ENCODE measurements around the gene RPAP3. TPM values are rescaled to one million over a fixed set of nuclear protein-coding genes. Genes with fewer than 3 reads are reported as not detected.

Gene RPAP3
- total RNA-seq, 2 experiments from 2014 or later = 41.6 to 41.7 TPM

- Mint-ChIP-seq H3K27me3 (ENCODE audit: low read depth) (peaks cover 16% of the 10 kb centered on the region), H3K4me3 (no peak overlapping the region), H3K4me1 (ENCODE audit: low read depth) (peaks cover 26% of the 10 kb centered on the region), H3K36me3 (ENCODE audit: low read depth) (no peaks in the 10 kb centered on the region), H3K9me3 (ENCODE audit: insufficient read depth) (no peaks in the 10 kb centered on the region), H3K27ac (peak overlapping the region; percentile 18)
- POLR2A ChIA-PET = interaction anchor here (0.7 to 2.6 kb wide), 5 partner anchors 15 to 97 kb away, joined by 3 to 9 read pairs (median 4); no protein-coding TSS in a partner anchor
- DNase-seq (peak; percentile 60), ATAC-seq (peak; percentile 51)
- CTCF ChIA-PET = interaction anchor here (0.7 to 17.0 kb wide), 27 partner anchors 10 to 423 kb away, joined by 3 to 646 read pairs (median 6); partner anchors contain the start of genes ENDOU, RAPGEF3, RPAP3 and SLC48A1
Measured at GRCh38 chr12:47741340-47741703, 35.5 kb upstream of the RPAP3 start.

- peaks cover 26% of the 10 kb centered on the region for H3K4me1 Mint-ChIP-seq (ENCODE audit: low read depth)
Measured at GRCh38 chr12:47740606-47741339, 34.9 kb upstream of the RPAP3 start.

GRCh38 chr12:47739979-47740378 is 34.1 kb upstream of the RPAP3 start:
- DNase-seq (no peak), ATAC-seq (no peak)
- H3K4me3 Mint-ChIP-seq = no peak overlapping the region
- peaks cover 15% of the 10 kb centered on the region for H3K27me3 Mint-ChIP-seq (ENCODE audit: low read depth)
- H3K4me1 Mint-ChIP-seq (ENCODE audit: low read depth) = peaks cover 26% of the 10 kb centered on the region
- ChIA-PET POLR2A (no interaction called here), CTCF (interaction anchor here (1.6 to 17.0 kb wide), 6 partner anchors 16 to 97 kb away, joined by 6 to 646 read pairs (median 284); partner anchors contain the start of genes ENDOU, RAPGEF3, RPAP3 and SLC48A1)
- H3K36me3 Mint-ChIP-seq (ENCODE audit: low read depth) = no peaks in the 10 kb centered on the region
- no peaks in the 10 kb centered on the region for H3K9me3 Mint-ChIP-seq (ENCODE audit: insufficient read depth)
- H3K27ac Mint-ChIP-seq = peak overlapping the region; percentile 43

More at GRCh38 chr12:47740606-47741339, 34.9 kb upstream of the RPAP3 start:
- Mint-ChIP-seq H3K4me3 (no peak overlapping the region), H3K36me3 (ENCODE audit: low read depth) (no peaks in the 10 kb centered on the region), H3K27ac (peak overlapping the region; percentile 34), H3K27me3 (ENCODE audit: low read depth) (peaks cover 16% of the 10 kb centered on the region), H3K9me3 (ENCODE audit: insufficient read depth) (no peaks in the 10 kb centered on the region)
- ChIA-PET POLR2A (interaction anchor here (0.7 to 2.6 kb wide), 5 partner anchors 15 to 98 kb away, joined by 3 to 9 read pairs (median 4); no protein-coding TSS in a partner anchor), CTCF (interaction anchor here (1.0 to 17.0 kb wide), 14 partner anchors 9 to 250 kb away, joined by 4 to 646 read pairs (median 46); partner anchors contain the start of genes ENDOU, RAPGEF3, RPAP3 and SLC48A1)
- peak; percentile 6 for ATAC-seq
- DNase-seq = no peak

- ChIA-PET CTCF (interaction anchor here (7.3 to 17.0 kb wide), 4 partner anchors 19 to 97 kb away, joined by 271 to 646 read pairs (median 328); partner anchors contain the start of genes RAPGEF3, RPAP3 and SLC48A1), POLR2A (interaction anchor here (0.6 kb wide), 1 partner anchor 15 kb away, joined by 4 read pairs; no protein-coding TSS in a partner anchor)
- no peaks in the 10 kb centered on the region for H3K9me3 Mint-ChIP-seq (ENCODE audit: insufficient read depth)
- peaks cover 11% of the 10 kb centered on the region for H3K27me3 Mint-ChIP-seq (ENCODE audit: low read depth)
- H3K4me3 Mint-ChIP-seq = no peak overlapping the region
- no peak for ATAC-seq
- no peak for DNase-seq
- H3K4me1 Mint-ChIP-seq (ENCODE audit: low read depth) = peaks cover 26% of the 10 kb centered on the region
- no peak overlapping the region for H3K27ac Mint-ChIP-seq
- no peaks in the 10 kb centered on the region for H3K36me3 Mint-ChIP-seq (ENCODE audit: low read depth)
Measured at GRCh38 chr12:47739297-47739696, 33.5 kb upstream of the RPAP3 start.

- H3K36me3 Mint-ChIP-seq (ENCODE audit: low read depth) = no peaks in the 10 kb centered on the region
- ChIA-PET CTCF (interaction anchor here (7.3 to 17.0 kb wide), 3 partner anchors 26 to 99 kb away, joined by 297 to 646 read pairs (median 360); partner anchors contain the start of genes RPAP3 and SLC48A1), POLR2A (no interaction called here)
- H3K27ac Mint-ChIP-seq = no peak overlapping the region
- H3K27me3 Mint-ChIP-seq (ENCODE audit: low read depth) = peaks cover 1% of the 10 kb centered on the region
- H3K9me3 Mint-ChIP-seq (ENCODE audit: insufficient read depth) = no peaks in the 10 kb centered on the region
- DNase-seq = no peak
- H3K4me1 Mint-ChIP-seq (ENCODE audit: low read depth) = peaks cover 26% of the 10 kb centered on the region
- no peak overlapping the region for H3K4me3 Mint-ChIP-seq
- ATAC-seq = no peak
Measured at GRCh38 chr12:47737936-47738594, 32.2 kb upstream of the RPAP3 start.

- no peak overlapping the region for H3K27ac Mint-ChIP-seq
- POLR2A ChIA-PET = interaction anchor here (0.7 kb wide), 1 partner anchor 68 kb away, joined by 3 read pairs; no protein-coding TSS in a partner anchor
- DNase-seq = no peak
- no peak overlapping the region for H3K4me3 Mint-ChIP-seq
- H3K36me3 Mint-ChIP-seq (ENCODE audit: low read depth) = no peaks in the 10 kb centered on the region
- no peaks in the 10 kb centered on the region for H3K9me3 Mint-ChIP-seq (ENCODE audit: insufficient read depth)
- H3K27me3 Mint-ChIP-seq (ENCODE audit: low read depth) = no peaks in the 10 kb centered on the region
- CTCF ChIA-PET = interaction anchor here (1.1 to 17.0 kb wide), 5 partner anchors 12 to 36 kb away, joined by 3 to 646 read pairs (median 10); partner anchors contain the start of genes ENDOU, RPAP3 and SLC48A1
- ATAC-seq = no peak
- H3K4me1 Mint-ChIP-seq (ENCODE audit: low read depth) = peaks cover 19% of the 10 kb centered on the region
Measured at GRCh38 chr12:47736877-47737676, 31.2 kb upstream of the RPAP3 start.

GRCh38 chr12:47736216-47736615 is 30.4 kb upstream of the RPAP3 start:
- Mint-ChIP-seq H3K27ac (no peak overlapping the region), H3K4me1 (ENCODE audit: low read depth) (peaks cover 13% of the 10 kb centered on the region), H3K36me3 (ENCODE audit: low read depth) (no peaks in the 10 kb centered on the region), H3K9me3 (ENCODE audit: insufficient read depth) (no peaks in the 10 kb centered on the region), H3K27me3 (ENCODE audit: low read depth) (no peaks in the 10 kb centered on the region), H3K4me3 (no peak overlapping the region)
- CTCF ChIA-PET = interaction anchor here (0.8 to 17.0 kb wide), 6 partner anchors 11 to 102 kb away, joined by 3 to 297 read pairs (median 4); partner anchors contain the start of genes ENDOU and RPAP3
- DNase-seq (no peak), ATAC-seq (no peak)
- POLR2A ChIA-PET = interaction anchor here (0.7 kb wide), 1 partner anchor 69 kb away, joined by 3 read pairs; no protein-coding TSS in a partner anchor

- H3K27me3 Mint-ChIP-seq (ENCODE audit: low read depth) = no peaks in the 10 kb centered on the region
- H3K36me3 Mint-ChIP-seq (ENCODE audit: low read depth) = no peaks in the 10 kb centered on the region
- H3K4me1 Mint-ChIP-seq (ENCODE audit: low read depth) = peaks cover 9% of the 10 kb centered on the region
- ATAC-seq (no peak), DNase-seq (no peak)
- ChIA-PET CTCF (interaction anchor here (0.8 to 17.0 kb wide), 7 partner anchors 8 to 103 kb away, joined by 3 to 297 read pairs (median 3); partner anchors contain the start of genes ENDOU and RPAP3), POLR2A (no interaction called here)
- H3K4me3 Mint-ChIP-seq = no peak overlapping the region
- H3K9me3 Mint-ChIP-seq (ENCODE audit: insufficient read depth) = no peaks in the 10 kb centered on the region
- H3K27ac Mint-ChIP-seq = no peak overlapping the region
Measured at GRCh38 chr12:47735649-47736048, 29.8 kb upstream of the RPAP3 start.

GRCh38 chr12:47734725-47735480 is 29.1 kb upstream of the RPAP3 start:
- Mint-ChIP-seq H3K27me3 (ENCODE audit: low read depth) (no peaks in the 10 kb centered on the region), H3K9me3 (ENCODE audit: insufficient read depth) (no peaks in the 10 kb centered on the region), H3K4me1 (ENCODE audit: low read depth) (peaks cover 6% of the 10 kb centered on the region), H3K36me3 (ENCODE audit: low read depth) (no peaks in the 10 kb centered on the region), H3K27ac (no peak overlapping the region), H3K4me3 (no peak overlapping the region)
- DNase-seq (no peak), ATAC-seq (no peak)
- ChIA-PET POLR2A (no interaction called here), CTCF (interaction anchor here (1.0 to 17.0 kb wide), 5 partner anchors 9 to 98 kb away, joined by 3 to 297 read pairs (median 3); partner anchors contain the start of gene RPAP3)

GRCh38 chr12:47733142-47733541 is 27.3 kb upstream of the RPAP3 start:
- no peak overlapping the region for H3K27ac Mint-ChIP-seq
- ChIA-PET POLR2A (interaction anchor here (0.5 to 0.8 kb wide), 2 partner anchors 15 to 1119 kb away, joined by 3 read pairs; partner anchors contain the start of gene DDX23), CTCF (interaction anchor here (0.8 to 17.0 kb wide), 9 partner anchors 9 to 230 kb away, joined by 3 to 297 read pairs (median 4); partner anchors contain the start of genes RPAP3 and TMEM106C)
- H3K9me3 Mint-ChIP-seq (ENCODE audit: insufficient read depth) = no peaks in the 10 kb centered on the region
- H3K4me3 Mint-ChIP-seq = no peak overlapping the region
- no peaks in the 10 kb centered on the region for H3K27me3 Mint-ChIP-seq (ENCODE audit: low read depth)
- no peak for ATAC-seq
- H3K4me1 Mint-ChIP-seq (ENCODE audit: low read depth) = no peaks in the 10 kb centered on the region
- DNase-seq = no peak
- H3K36me3 Mint-ChIP-seq (ENCODE audit: low read depth) = no peaks in the 10 kb centered on the region

Data from activated CD8-positive, alpha-beta T cell treated with anti-CD3 and anti-CD28 coated beads, Interleukin-2, amount 10 ng/mL, durations not matched to agents 7 days and 5 days (primary cell).